Spleen (tissue), 7 donors: ENCODE measurements around the gene MSANTD3.

Source experiments
- POLR2A ChIP-seq, 3 donors: fragments of 450-650 bp; IDR thresholded peaks; one replicate each; pipeline ENCODE4 v1.5.1; 2017; ENCODE audit warnings: antibody characterized with exemption in 3 of 3, mild to moderate bottlenecking in 1 of 3
- POLR2AphosphoS5 ChIP-seq, 3 donors: sonication (generic); formaldehyde crosslinking; IDR thresholded peaks; one replicate each; pipeline ENCODE4 v1.5.1; 2017; ENCODE audit warnings: antibody characterized with exemption in 3 of 3
- TF ChIP-seq, protein P1 (sequence below), 11 experiments: fragments of 200-600 bp in 7 of 11; fragments of 450-650 bp in 4 of 11; sonication (generic) in 4 of 11; IDR thresholded peaks in 8 of 11; conservative IDR thresholded peaks in 3 of 11; 1 replicate in 7 of 11; 2 replicates in 4 of 11; pipeline versions ENCODE4 v1.4.0 to v1.8.0; 2016 to 2021; ENCODE audit warnings: antibody characterized with exemption in 11 of 11, inconsistent platforms in 4 of 11, mild to moderate bottlenecking in 1 of 11
- donor health status: DM: no; HTN: no; CAD: no; lungs with moderate emphysema.
- donor health status: DM: no; HTN: no; CAD: no.
- donor health status: DM: no; HTN: no; CAD: no.

DNA sequence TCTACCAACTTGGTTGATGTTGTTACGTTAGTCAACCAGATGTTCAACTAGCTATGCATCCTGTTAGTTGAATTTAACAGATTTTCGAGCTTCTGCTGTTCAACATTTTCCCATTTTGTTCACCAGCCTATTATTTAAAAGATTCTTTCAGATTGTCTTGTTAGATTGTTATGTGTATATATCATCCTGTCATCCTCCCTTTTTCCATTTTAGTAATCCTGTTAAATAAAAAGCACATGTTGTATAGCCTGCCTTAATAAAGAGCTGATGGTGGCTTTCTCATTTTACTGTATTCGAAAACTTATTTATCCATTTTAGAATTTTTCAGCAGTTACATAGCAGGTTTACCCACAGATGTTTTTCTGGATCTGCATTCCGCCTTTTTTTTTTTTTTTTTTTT lies 50.3 kb downstream of the MSANTD3 start:
- TF ChIP-seq, protein P1, sequence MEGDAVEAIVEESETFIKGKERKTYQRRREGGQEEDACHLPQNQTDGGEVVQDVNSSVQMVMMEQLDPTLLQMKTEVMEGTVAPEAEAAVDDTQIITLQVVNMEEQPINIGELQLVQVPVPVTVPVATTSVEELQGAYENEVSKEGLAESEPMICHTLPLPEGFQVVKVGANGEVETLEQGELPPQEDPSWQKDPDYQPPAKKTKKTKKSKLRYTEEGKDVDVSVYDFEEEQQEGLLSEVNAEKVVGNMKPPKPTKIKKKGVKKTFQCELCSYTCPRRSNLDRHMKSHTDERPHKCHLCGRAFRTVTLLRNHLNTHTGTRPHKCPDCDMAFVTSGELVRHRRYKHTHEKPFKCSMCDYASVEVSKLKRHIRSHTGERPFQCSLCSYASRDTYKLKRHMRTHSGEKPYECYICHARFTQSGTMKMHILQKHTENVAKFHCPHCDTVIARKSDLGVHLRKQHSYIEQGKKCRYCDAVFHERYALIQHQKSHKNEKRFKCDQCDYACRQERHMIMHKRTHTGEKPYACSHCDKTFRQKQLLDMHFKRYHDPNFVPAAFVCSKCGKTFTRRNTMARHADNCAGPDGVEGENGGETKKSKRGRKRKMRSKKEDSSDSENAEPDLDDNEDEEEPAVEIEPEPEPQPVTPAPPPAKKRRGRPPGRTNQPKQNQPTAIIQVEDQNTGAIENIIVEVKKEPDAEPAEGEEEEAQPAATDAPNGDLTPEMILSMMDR (IDR thresholded peaks at IDR 0.05 in 8 of 11, conservative IDR thresholded peaks at IDR 0.05 in 3 of 11), result no peak
- TF ChIP-seq POLR2A (IDR thresholded peaks at IDR 0.05) (no peak), POLR2AphosphoS5 (IDR thresholded peaks at IDR 0.05) (no peak)
